H1 (cell line): ENCODE measurements around the gene AGPAT2. TPM values are rescaled to one million over a fixed set of nuclear protein-coding genes. Genes with fewer than 3 reads are reported as not detected.

Source experiments
- BRCA1 ChIP-seq: IDR thresholded peaks from 2 replicates; pipeline ENCODE4 v1.6.1; 2012; ENCODE audit warnings: low read depth, low read length, improper control_type of control experiment
- EGR1 ChIP-seq: IDR thresholded peaks from 2 replicates; pipeline ENCODE4 v1.6.1; 2011; ENCODE audit warnings: low read depth, low read length, borderline replicate concordance
- JUN ChIP-seq: IDR thresholded peaks from 2 replicates; pipeline ENCODE4 v1.6.1; 2011; ENCODE audit warnings: low read depth, mild to moderate bottlenecking, improper control_type of control experiment, low read length
- KDM5A ChIP-seq: fragments of 200-600 bp; IDR thresholded peaks from 2 replicates; pipeline ENCODE4 v1.7.1; 2012; ENCODE audit warnings: mild to moderate bottlenecking, low read length, inconsistent platforms, mixed read lengths
- SP4 ChIP-seq: IDR thresholded peaks from 2 replicates; pipeline ENCODE4 v1.6.1; 2012; ENCODE audit warnings: low read length, inconsistent platforms
- TBP ChIP-seq: IDR thresholded peaks from 2 replicates; pipeline ENCODE4 v1.6.1; 2011; ENCODE audit warnings: low read depth, low read length, improper control_type of control experiment
- polyA plus RNA-seq, 7 experiments: library from polyadenylated mRNA; depleted of rRNA in 3 of 7; stranded (reverse) in 5 of 7; unstranded in 2 of 7; fragments of >200 nt in 5 of 7; fragments of 200-250 nt in 2 of 7; gene quantifications; 1 replicate in 5 of 7; 2 replicates in 1 of 7; 4 replicates in 1 of 7; pipeline versions ENCODE4 v1.2.1 to v1.2.3, GENCODE V29; 2011 to 2013; ENCODE audit warnings: missing spikeins in 2 of 7, mixed read lengths in 2 of 7
- total RNA-seq: library from RNA; stranded (reverse); fragmentation: NEBNext Ultra II Directional; extraction: Animal tissue kit (Norgen Biotek cat#: 25700); gene quantifications from 2 replicates; pipeline ENCODE4 v1.2.1, GENCODE V29; 2021

AGPAT2 gene
- total and polyA plus RNA-seq, 2 of the 8 experiments (the other 6 are each of a cell fraction or from before 2014, with no cell fraction given), result 31.6 to 37.6 TPM

DNA sequence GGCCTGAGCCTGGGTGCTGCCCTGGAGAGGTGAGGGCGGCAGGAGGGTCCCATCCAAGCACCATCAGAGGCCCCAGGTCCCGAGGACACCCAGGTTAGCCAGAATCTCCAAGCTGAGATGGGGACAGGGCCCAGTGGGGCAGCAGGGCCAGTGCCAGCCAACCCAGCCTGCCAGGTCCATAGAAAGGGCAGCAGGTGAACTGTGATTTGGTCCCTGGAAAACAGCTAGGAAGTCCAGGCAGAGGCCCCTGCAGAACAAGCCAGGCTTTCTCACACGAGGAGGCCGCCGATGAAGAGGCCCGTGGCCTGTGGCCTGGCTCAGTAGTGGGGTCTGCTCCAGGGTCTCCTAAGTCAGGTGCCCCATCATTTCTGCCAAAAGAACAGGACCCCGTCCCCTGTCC lies 2.0 kb downstream of the AGPAT2 start (continued):
- no peak for TF ChIP-seq TBP
- no peak for TF ChIP-seq SP4
- TF ChIP-seq BRCA1, result no peak
- TF ChIP-seq KDM5A, result no peak
- no peak for TF ChIP-seq JUN
- no peak for TF ChIP-seq EGR1
